SK-N-SH (cell line): ENCODE measurements around the gene TNRC6C. TPM values are rescaled to one million over a fixed set of nuclear protein-coding genes. Genes with fewer than 3 reads are reported as not detected.

Experiments
- CTCF ChIA-PET: fragments of 300-600, 350-600 bp; formaldehyde crosslinking; extraction: SDS; loops from one replicate; lab custom pipeline; 2021; lab: Yijun Ruan, JAX
- POLR2A ChIA-PET: fragments of 350-600 bp; sonication (Branson Sonifier 250); formaldehyde crosslinking; extraction: SDS; loops from one replicate; lab custom pipeline; 2020; ENCODE audit warnings: antibody characterized with exemption, inconsistent platforms; lab: Yijun Ruan, JAX
- DNase-seq: peaks from one replicate; pipeline ENCODE4 v3.0.0; 2012
- H2AFZ ChIP-seq: fragments of 200-600 bp; sonication (generic); 2 replicates; pipeline ENCODE4 v1.8.1; 2016; ENCODE audit warnings: antibody characterized with exemption, mild to moderate bottlenecking, low read depth
- H3F3A ChIP-seq: fragments of 200-600 bp; sonication (generic); replicated peaks from 2 replicates; pipeline ENCODE3; 2016; ENCODE audit warnings: antibody characterized with exemption, mild to moderate bottlenecking; ENCODE audit not compliant: insufficient read depth
- H3K27ac ChIP-seq, 2 experiments: fragments of 200-500 bp in 1 of 2; fragments of 200-600 bp in 1 of 2; sonication (Bioruptor generic) in 1 of 2; sonication (generic), shearing (Covaris generic) in 1 of 2; 2 replicates each; pipeline versions ENCODE4 v1.5.1 to v1.6.1; 2014 to 2016; ENCODE audit warnings: low read depth in 2 of 2, inconsistent platforms in 1 of 2, low read length in 1 of 2, mild to moderate bottlenecking in 1 of 2, mixed read lengths in 1 of 2
- H3K27me3 ChIP-seq: fragments of 200-600 bp; sonication (generic), shearing (Covaris generic); 2 replicates; pipeline ENCODE4 v1.6.1; 2016; ENCODE audit warnings: mixed run types; ENCODE audit not compliant: insufficient read depth
- H3K36me3 ChIP-seq, 2 experiments: fragments of 200-500 bp in 1 of 2; fragments of 200-600 bp in 1 of 2; sonication (Bioruptor generic) in 1 of 2; sonication (generic) in 1 of 2; replicated peaks in 1 of 2; 2 replicates each; pipeline versions ENCODE3 to v1.5.1; 2014 to 2016; ENCODE audit warnings: low read length in 1 of 2, mild to moderate bottlenecking in 1 of 2; ENCODE audit not compliant: insufficient read depth in 2 of 2, control insufficient read depth in 1 of 2
- H3K4me1 ChIP-seq, 2 experiments: fragments of 200-500 bp in 1 of 2; fragments of 200-600 bp in 1 of 2; sonication (Bioruptor generic) in 1 of 2; sonication (generic), shearing (Covaris generic) in 1 of 2; 2 replicates each; pipeline versions ENCODE4 v1.5.1 to v1.6.1; 2014 to 2016; ENCODE audit warnings: low read depth in 1 of 2, low read length in 1 of 2, mixed run types in 1 of 2; ENCODE audit not compliant: insufficient read depth in 2 of 2, control insufficient read depth in 1 of 2
- H3K4me2 ChIP-seq: fragments of 200-600 bp; sonication (generic), shearing (Covaris generic); 2 replicates; pipeline ENCODE4 v1.6.1; 2017; ENCODE audit warnings: mixed run types
- H3K4me3 ChIP-seq, 2 experiments: fragments of 200-500 bp in 1 of 2; fragments of 200-600 bp in 1 of 2; sonication (Bioruptor generic) in 1 of 2; sonication (generic), shearing (Covaris generic) in 1 of 2; 2 replicates each; pipeline versions ENCODE4 v1.5.1 to v1.8.1; 2014 to 2016; ENCODE audit warnings: low read depth in 2 of 2, inconsistent platforms in 1 of 2, low read length in 1 of 2, mild to moderate bottlenecking in 1 of 2, mixed read lengths in 1 of 2, moderate library complexity in 1 of 2
- H3K79me2 ChIP-seq: fragments of 200-600 bp; sonication (generic); 2 replicates; pipeline ENCODE4 v1.8.1; 2017; ENCODE audit warnings: mild to moderate bottlenecking; ENCODE audit not compliant: insufficient read depth
- H3K9ac ChIP-seq: fragments of 200-600 bp; sonication (generic); 2 replicates; pipeline ENCODE4 v1.6.1; 2017; ENCODE audit warnings: mixed run types
- H3K9me2 ChIP-seq: fragments of 200-600 bp; sonication (generic); 2 replicates; pipeline ENCODE4 v1.6.1; 2017; ENCODE audit warnings: mixed run types
- H3K9me3 ChIP-seq: fragments of 200-600 bp; sonication (generic); 2 replicates; pipeline ENCODE4 v1.6.1; 2017; ENCODE audit warnings: mixed run types, mild to moderate bottlenecking, moderate library complexity
- H4K20me1 ChIP-seq: fragments of 200-600 bp; sonication (generic); 2 replicates; pipeline ENCODE4 v1.6.1; 2017; ENCODE audit warnings: mild to moderate bottlenecking, mixed run types; ENCODE audit not compliant: insufficient read depth
- CHD2 ChIP-seq: fragments of 150-350 bp; IDR thresholded peaks from 2 replicates; pipeline ENCODE4 v1.6.1; 2018; ENCODE audit warnings: low read length; ENCODE audit not compliant: partially characterized antibody
- ELF1 ChIP-seq: IDR thresholded peaks from 2 replicates; pipeline ENCODE4 v1.4.0; 2012
- EZH2phosphoT487 ChIP-seq: fragments of 200-600 bp; sonication (generic); IDR thresholded peaks from 2 replicates; pipeline ENCODE4 v1.6.1; 2017; ENCODE audit warnings: low read depth, mixed run types, mild to moderate bottlenecking, antibody characterized with exemption, moderate library complexity, borderline replicate concordance
- IRF3 ChIP-seq: fragments of 150-350 bp; IDR thresholded peaks from 2 replicates; pipeline ENCODE4 v1.6.1; 2016; ENCODE audit warnings: mild to moderate bottlenecking, low read depth, low read length
- JUND ChIP-seq: IDR thresholded peaks from 2 replicates; pipeline ENCODE4 v1.4.0; 2012
- NRF1 ChIP-seq: IDR thresholded peaks from 2 replicates; pipeline ENCODE4 v1.6.1; 2012; ENCODE audit warnings: low read depth, mild to moderate bottlenecking, low read length
- POLR2AphosphoS5 ChIP-seq: IDR thresholded peaks from 2 replicates; pipeline ENCODE4 v1.6.1; 2012; ENCODE audit warnings: low read depth, low read length
- RAD21 ChIP-seq: IDR thresholded peaks from 2 replicates; pipeline ENCODE4 v1.6.1; 2012; ENCODE audit warnings: mild to moderate bottlenecking, low read length
- RXRA ChIP-seq: IDR thresholded peaks from 2 replicates; pipeline ENCODE4 v1.4.0; 2012; ENCODE audit warnings: low read depth, mild to moderate bottlenecking, borderline replicate concordance
- WGBS: methylation state at CpG from one replicate; pipeline ENCODE4 v1.1.6; 2017; ENCODE audit warnings: low lambda C conversion rate; 5-methylcytosine and 5-hydroxymethylcytosine counted together
- polyA plus RNA-seq, 3 experiments: library from polyadenylated mRNA; depleted of rRNA; stranded (reverse); fragments of >200 nt; gene quantifications; 2 replicates each; pipeline ENCODE4 v1.2.3, GENCODE V29; 2012

The TNRC6C gene
- polyA plus RNA-seq, 1 of the 3 experiments (the other 2 are of a cell fraction), result 2.2 TPM

- CTCF ChIA-PET, result interaction anchor here (0.6 kb wide), 1 partner anchor 574 kb away, joined by 3 read pairs; no protein-coding TSS in a partner anchor
- no peak overlapping the region for H2AFZ ChIP-seq
- no peak for DNase-seq
- POLR2A ChIA-PET, result no interaction called here
- no peaks in the 10 kb centered on the region for H3F3A ChIP-seq
- H3K4me1 ChIP-seq, result no peaks in the 10 kb centered on the region; a peak in 1 of 4 replicates
- no peaks in the 10 kb centered on the region for H3K79me2 ChIP-seq
- H3K27me3 ChIP-seq, result peaks cover 25% of the 10 kb centered on the region
- no peaks in the 10 kb centered on the region for H3K9me3 ChIP-seq
- WGBS, result 56% methylated on average over 13 of the region's 13 CpGs
- no peak overlapping the region for H3K4me3 ChIP-seq
- no peaks in the 10 kb centered on the region for H3K36me3 ChIP-seq
- TF ChIP-seq IRF3, result no peak
- no peak for TF ChIP-seq POLR2AphosphoS5
- H4K20me1 ChIP-seq, result no peaks in the 10 kb centered on the region
- H3K9me2 ChIP-seq, result no peaks in the 10 kb centered on the region
- H3K9ac ChIP-seq, result no peak overlapping the region
- H3K4me2 ChIP-seq, result no peak overlapping the region
- no peak overlapping the region for H3K27ac ChIP-seq
Measured at GRCh38 chr17:77909816-77910215, 48.7 kb upstream of the TNRC6C start.

GRCh38 chr17:77914385-77915254 is 43.9 kb upstream of the TNRC6C start:
- ChIA-PET POLR2A (interaction anchor here (1.3 to 1.5 kb wide), 3 partner anchors 29 to 42 kb away, joined by 3 to 6 read pairs (median 3); no protein-coding TSS in a partner anchor), CTCF (interaction anchor here (0.7 to 4.6 kb wide), 14 partner anchors 7 to 187 kb away, joined by 3 to 20 read pairs (median 4); no protein-coding TSS in a partner anchor)
- Histone ChIP-seq H3K79me2 (no peaks in the 10 kb centered on the region), H2AFZ (no peak overlapping the region), H3K36me3 (no peaks in the 10 kb centered on the region), H3K27me3 (peaks cover 41% of the 10 kb centered on the region), H3K9me3 (no peaks in the 10 kb centered on the region), H4K20me1 (no peaks in the 10 kb centered on the region), H3F3A (no peaks in the 10 kb centered on the region), H3K27ac (no peak overlapping the region), H3K4me3 (no peak overlapping the region), H3K9me2 (no peaks in the 10 kb centered on the region), H3K4me1 (peaks cover 0 to 21% of the 10 kb centered on the region in 2 experiments; a peak in 2 of 4 replicates), H3K9ac (no peak overlapping the region), H3K4me2 (no peak overlapping the region)
- 75% methylated on average over 18 of the region's 18 CpGs for WGBS
- no peak for DNase-seq
- no peak for TF ChIP-seq EZH2phosphoT487
- TF ChIP-seq RXRA, result no peak
- no peak for TF ChIP-seq NRF1
- TF ChIP-seq ELF1, result no peak
- no peak for TF ChIP-seq CHD2
- TF ChIP-seq RAD21, result peak; percentile 35
- TF ChIP-seq JUND, result no peak
- TF ChIP-seq IRF3, result no peak
